SU-DHL-6 (cell line): Measurements from ENCODE around the gene NTRK2.

ENCODE experiments used
- H2AFZ ChIP-seq: fragments of 200-600 bp; sonication (generic); 2 replicates; pipeline ENCODE4 v1.6.1; 2014; ENCODE audit warnings: low read depth, mild to moderate bottlenecking, moderate library complexity, mixed read lengths, antibody characterized with exemption, low read length; ENCODE audit not compliant: severe bottlenecking
- H3F3A ChIP-seq: fragments of 200-600 bp; shearing (Covaris generic); 2 replicates; pipeline ENCODE4 v1.6.0; 2016; ENCODE audit warnings: antibody characterized with exemption, mild to moderate bottlenecking; ENCODE audit not compliant: insufficient read depth
- H3K27ac ChIP-seq: fragments of 200-600 bp; sonication (generic); 2 replicates; pipeline ENCODE4 v1.5.1; 2016; ENCODE audit warnings: low read depth, mild to moderate bottlenecking, low read length, moderate library complexity, mixed read lengths
- H3K27me3 ChIP-seq: fragments of 200-600 bp; sonication (generic), shearing (Covaris generic); 2 replicates; pipeline ENCODE4 v1.6.0; 2014; ENCODE audit warnings: mild to moderate bottlenecking, low read length
- H3K36me3 ChIP-seq: fragments of 200-600 bp; sonication (generic); 2 replicates; pipeline ENCODE4 v1.6.1; 2014; ENCODE audit warnings: mild to moderate bottlenecking, low read length, mixed read lengths
- H3K4me2 ChIP-seq: fragments of 300-600, 200-600 bp; shearing (Covaris generic), sonication (generic); 2 replicates; pipeline ENCODE4 v1.6.0; 2014; ENCODE audit warnings: low read length, low read depth, mild to moderate bottlenecking; ENCODE audit not compliant: poor library complexity, severe bottlenecking
- H3K4me3 ChIP-seq: fragments of 200-600 bp; sonication (generic); 2 replicates; pipeline ENCODE4 v1.5.1; 2014; ENCODE audit warnings: antibody characterized with exemption, low read length, mild to moderate bottlenecking, mixed read lengths; ENCODE audit not compliant: insufficient read depth, poor library complexity, severe bottlenecking
- H3K79me2 ChIP-seq: fragments of 200-600 bp; sonication (generic); 2 replicates; pipeline ENCODE4 v1.6.1; 2014; ENCODE audit warnings: mild to moderate bottlenecking, low read length, moderate library complexity; ENCODE audit not compliant: insufficient read depth
- H3K9ac ChIP-seq: fragments of 200-600 bp; sonication (generic); 2 replicates; pipeline ENCODE4 v1.7.0; 2014; ENCODE audit warnings: mild to moderate bottlenecking, low read length
- H3K9me2 ChIP-seq: fragments of 200-600 bp; sonication (generic); replicated peaks from 2 replicates; pipeline ENCODE4 v1.6.1; 2014; ENCODE audit warnings: low read length; ENCODE audit not compliant: insufficient read depth
- H3K9me3 ChIP-seq: fragments of 200-600 bp; sonication (generic); 2 replicates; pipeline ENCODE4 v1.6.1; 2014; ENCODE audit warnings: low read length, mixed read lengths; ENCODE audit not compliant: insufficient read depth
- H4K20me1 ChIP-seq: fragments of 200-600 bp; sonication (generic); 2 replicates; pipeline ENCODE4 v1.6.1; 2014; ENCODE audit warnings: low read depth, mild to moderate bottlenecking, antibody characterized with exemption, low read length, moderate library complexity, mixed read lengths
- CTCF ChIP-seq: fragments of 200-600 bp; sonication (generic); IDR thresholded peaks from one replicate; pipeline ENCODE4 v1.5.1; 2017; ENCODE audit warnings: antibody characterized with exemption, mild to moderate bottlenecking, low read length, moderate library complexity; ENCODE audit not compliant: insufficient read depth, poor library complexity, severe bottlenecking
- EZH2phosphoT487 ChIP-seq: fragments of 200-600 bp; sonication (generic), shearing (Covaris generic); conservative IDR thresholded peaks from 2 replicates; pipeline ENCODE4 v1.6.1; 2018; ENCODE audit warnings: mild to moderate bottlenecking, antibody characterized with exemption, low read length, moderate library complexity, mixed read lengths

NTRK2 gene

GRCh38 chr9:85046475-85046874 is 376.9 kb downstream of the NTRK2 start:
- Histone ChIP-seq H3K79me2 (no peaks in the 10 kb centered on the region), H3F3A (no peaks in the 10 kb centered on the region), H3K27me3 (no peaks in the 10 kb centered on the region), H3K4me2 (no peak overlapping the region), H3K36me3 (no peaks in the 10 kb centered on the region), H3K9me2 (no peaks in the 10 kb centered on the region; the same call in 1 of the 2 replicates), H3K27ac (no peak overlapping the region), H3K9me3 (no peaks in the 10 kb centered on the region), H4K20me1 (no peaks in the 10 kb centered on the region), H3K4me3 (no peak overlapping the region), H2AFZ (no peak overlapping the region), H3K9ac (no peak overlapping the region)
- TF ChIP-seq CTCF (no peak), EZH2phosphoT487 (no peak)

GRCh38 chr9:85053206-85053786 is 383.8 kb downstream of the NTRK2 start:
- no peaks in the 10 kb centered on the region for H4K20me1 ChIP-seq
- TF ChIP-seq EZH2phosphoT487: no peak
- TF ChIP-seq CTCF: no peak
- no peak overlapping the region for H2AFZ ChIP-seq
- H3K27ac ChIP-seq: no peak overlapping the region
- no peaks in the 10 kb centered on the region for H3K79me2 ChIP-seq
- no peak overlapping the region for H3K4me2 ChIP-seq
- no peak overlapping the region for H3K4me3 ChIP-seq
- no peaks in the 10 kb centered on the region for H3K36me3 ChIP-seq
- no peak overlapping the region for H3K9ac ChIP-seq
- no peaks in the 10 kb centered on the region for H3F3A ChIP-seq
- no peaks in the 10 kb centered on the region for H3K27me3 ChIP-seq
- H3K9me2 ChIP-seq: no peaks in the 10 kb centered on the region
- H3K9me3 ChIP-seq: no peaks in the 10 kb centered on the region

GRCh38 chr9:85054017-85054416 is 384.5 kb downstream of the NTRK2 start:
- Histone ChIP-seq H3K36me3 (no peaks in the 10 kb centered on the region), H3K27me3 (no peaks in the 10 kb centered on the region), H3K27ac (no peak overlapping the region), H3K4me3 (no peak overlapping the region), H3K9me2 (no peaks in the 10 kb centered on the region), H4K20me1 (no peaks in the 10 kb centered on the region), H2AFZ (no peak overlapping the region), H3K79me2 (no peaks in the 10 kb centered on the region), H3K4me2 (no peak overlapping the region), H3K9me3 (no peaks in the 10 kb centered on the region), H3K9ac (no peak overlapping the region), H3F3A (no peaks in the 10 kb centered on the region)
- TF ChIP-seq CTCF (no peak), EZH2phosphoT487 (no peak)
